A549 (cell line): ENCODE data around the gene PTOV1. TPM values are rescaled to one million over a fixed set of nuclear protein-coding genes. Genes with fewer than 3 reads are reported as not detected.

ENCODE experiments used
- ATAC-seq, 2 experiments: fragments of 200-7000 bp in 1 of 2; fragments of >200 bp in 1 of 2; cut with Nextera tagmentation in 1 of 2; cut with Tn5 transposase in 1 of 2; 3 replicates each; pipeline versions ENCODE4 v1.8.0 to v1.9.1; 2018 to 2020; ENCODE audit warnings: mild to moderate bottlenecking in 1 of 2, moderate library complexity in 1 of 2
- CTCF ChIA-PET: fragments of 300-600 bp; sonication (Branson Sonifier 250); formaldehyde crosslinking; extraction: SDS; loops from one replicate; lab custom pipeline; 2021; ENCODE audit warnings: antibody characterized with exemption, inconsistent platforms; lab: Yijun Ruan, JAX
- POLR2A ChIA-PET: fragments of 350-600 bp; formaldehyde crosslinking; extraction: SDS; loops from one replicate; lab custom pipeline; 2021; ENCODE audit warnings: antibody characterized with exemption, inconsistent platforms; lab: Yijun Ruan, JAX
- DNase-seq, 2 experiments: peaks; one replicate each; pipeline versions ENCODE4 v3.0.0 to v3.0.0-alpha.2; 2011 to 2016; ENCODE audit warnings: low read depth in 1 of 2, low spot score in 1 of 2
- FAIRE-seq: peaks from 2 replicates; lab custom pipeline; 2011; peaks lifted over from hg19 to GRCh38; lab: Jason Lieb, UNC
- H3K27ac ChIP-seq, 2 experiments: fragments of >200 bp; sonication (Bioruptor Twin); formaldehyde crosslinking; 3 replicates each; pipeline ENCODE4 v1.5.1; 2016 to 2017
- H3K4me1 ChIP-seq: fragments of >200 bp; sonication (Bioruptor Twin); formaldehyde crosslinking; 3 replicates; pipeline ENCODE4 v1.6.1; 2016
- H3K4me2 ChIP-seq: fragments of >200 bp; sonication (Bioruptor Twin); formaldehyde crosslinking; 3 replicates; pipeline ENCODE4 v1.6.1; 2016
- H3K4me3 ChIP-seq: fragments of >200 bp; sonication (Bioruptor Twin); formaldehyde crosslinking; 3 replicates; pipeline ENCODE4 v1.5.1; 2016
- H3K9me3 ChIP-seq: fragments of >200 bp; sonication (Bioruptor Twin); formaldehyde crosslinking; 3 replicates; pipeline ENCODE4 v1.6.1; 2016
- BHLHE40 ChIP-seq: IDR thresholded peaks from 2 replicates; pipeline ENCODE4 v1.6.1; 2012; ENCODE audit warnings: low read depth, low read length, inconsistent platforms
- CBX8 ChIP-seq: fragments of 200-600 bp; sonication (generic); IDR thresholded peaks from 2 replicates; pipeline ENCODE4 v1.6.1; 2016
- E2F6 ChIP-seq: IDR thresholded peaks from 2 replicates; pipeline ENCODE4 v1.6.1; 2012; ENCODE audit warnings: low read depth, borderline replicate concordance
- EHF ChIP-seq: fragments of 250-450 bp; sonication (Bioruptor Pico); IDR thresholded peaks from 2 replicates; pipeline ENCODE4 v1.5.0; 2020; ENCODE audit warnings: mild to moderate bottlenecking
- EP300 ChIP-seq, 2 experiments: fragments of >200 bp; sonication (Bioruptor Twin); formaldehyde crosslinking; IDR thresholded peaks; 2 replicates in 1 of 2; 3 replicates in 1 of 2; pipeline ENCODE4 v1.6.1; 2016 to 2017
- FOSB ChIP-seq: fragments of 250-450 bp; sonication (Bioruptor Pico); IDR thresholded peaks from 2 replicates; pipeline ENCODE4 v1.5.0; 2020; ENCODE audit warnings: mild to moderate bottlenecking, moderate library complexity
- FOXS1 ChIP-seq: fragments of 250-450 bp; sonication (Bioruptor Pico); IDR thresholded peaks from 2 replicates; pipeline ENCODE4 v1.5.0; 2020; ENCODE audit warnings: mild to moderate bottlenecking, moderate library complexity
- HES2 ChIP-seq: fragments of >200 bp; sonication (Bioruptor Twin); formaldehyde crosslinking; IDR thresholded peaks from 2 replicates; pipeline ENCODE4 v1.6.1; 2016
- HOXB13 ChIP-seq: fragments of 250-450 bp; sonication (Bioruptor Pico); IDR thresholded peaks from 2 replicates; pipeline ENCODE4 v1.5.0; 2020; ENCODE audit warnings: low read depth, mild to moderate bottlenecking, moderate library complexity
- JUN ChIP-seq, 2 experiments: fragments of >200 bp; sonication (Bioruptor Twin); formaldehyde crosslinking; IDR thresholded peaks; 2 replicates in 1 of 2; 3 replicates in 1 of 2; pipeline ENCODE4 v1.6.1; 2016 to 2017
- JUNB ChIP-seq: fragments of >200 bp; sonication (Bioruptor Twin); formaldehyde crosslinking; IDR thresholded peaks from 2 replicates; pipeline ENCODE4 v1.6.1; 2016
- KDM1A ChIP-seq: fragments of 200-600 bp; sonication (generic); IDR thresholded peaks from 2 replicates; pipeline ENCODE4 v1.6.1; 2016; ENCODE audit warnings: low read depth, mild to moderate bottlenecking
- MAFK ChIP-seq: fragments of 450-650 bp; IDR thresholded peaks from 2 replicates; pipeline ENCODE4 v1.6.1; 2014; ENCODE audit not compliant: partially characterized antibody
- NPAS2 ChIP-seq: fragments of 250-450 bp; sonication (Bioruptor Pico); IDR thresholded peaks from 2 replicates; pipeline ENCODE4 v1.8.0; 2022; ENCODE audit warnings: mild to moderate bottlenecking, moderate library complexity, borderline replicate concordance
- NR3C1 ChIP-seq: fragments of >200 bp; sonication (Bioruptor Twin); formaldehyde crosslinking; IDR thresholded peaks from 3 replicates; pipeline ENCODE4 v1.6.1; 2017
- POLR2A ChIP-seq: IDR thresholded peaks from 2 replicates; pipeline ENCODE4 v1.6.1; 2012; ENCODE audit warnings: mild to moderate bottlenecking, low read length
- POLR2AphosphoS2 ChIP-seq: conservative IDR thresholded peaks from 2 replicates; pipeline ENCODE4 v1.6.1; 2012; ENCODE audit warnings: low read length, improper control_type of control experiment, inconsistent platforms
- RAD21 ChIP-seq, 2 experiments: fragments of >200 bp in 1 of 2; sonication (Bioruptor Twin) in 1 of 2; formaldehyde crosslinking in 1 of 2; IDR thresholded peaks in 1 of 2; conservative IDR thresholded peaks in 1 of 2; 2 replicates in 1 of 2; 3 replicates in 1 of 2; pipeline ENCODE4 v1.6.1; 2012 to 2018; ENCODE audit warnings: inconsistent platforms in 1 of 2
- RCOR1 ChIP-seq: fragments of 150-350 bp; IDR thresholded peaks from 2 replicates; pipeline ENCODE4 v1.6.1; 2014; ENCODE audit warnings: antibody characterized with exemption, low read length, low read depth
- RNF2 ChIP-seq: fragments of 200-600 bp; sonication (generic); IDR thresholded peaks from 2 replicates; pipeline ENCODE4 v1.6.1; 2016; ENCODE audit warnings: low read depth, mild to moderate bottlenecking, antibody characterized with exemption, moderate library complexity, borderline replicate concordance
- TFCP2L1 ChIP-seq: fragments of 250-450 bp; sonication (Bioruptor Pico); IDR thresholded peaks from 2 replicates; pipeline ENCODE4 v1.5.0; 2021; ENCODE audit warnings: mild to moderate bottlenecking
- TP53 ChIP-seq: fragments of 250-450 bp; sonication (Bioruptor Pico); IDR thresholded peaks from 2 replicates; pipeline ENCODE4 v1.5.0; 2021; ENCODE audit warnings: mild to moderate bottlenecking, moderate library complexity
- ZC3H11A ChIP-seq: fragments of 450-650 bp; IDR thresholded peaks from 2 replicates; pipeline ENCODE4 v1.6.1; 2014; ENCODE audit warnings: antibody characterized with exemption, mild to moderate bottlenecking
- ZFP36 ChIP-seq: fragments of 450-650 bp; IDR thresholded peaks from 2 replicates; pipeline ENCODE4 v1.6.1; 2014; ENCODE audit warnings: borderline replicate concordance; ENCODE audit not compliant: partially characterized antibody
- WGBS: methylation state at CpG from one replicate; pipeline ENCODE4 v1.1.6; 2017; ENCODE audit errors: missing lambda C conversion rate; 5-methylcytosine and 5-hydroxymethylcytosine counted together
- polyA plus RNA-seq, 4 experiments: library from polyadenylated mRNA; depleted of rRNA in 3 of 4; stranded (reverse); fragments of >200 nt; fragmentation: RNase III in 1 of 4; extraction: RNeasy Plus Mini Kit Qiagen cat#74134 plus additional on column Dnase treatment in 1 of 4; gene quantifications; 2 replicates in 3 of 4; 3 replicates in 1 of 4; pipeline ENCODE4 v1.2.3, GENCODE V29; 2011 to 2017
- TF ChIP-seq, protein P1 (sequence below): fragments of 150-350 bp; IDR thresholded peaks from 2 replicates; pipeline ENCODE4 v1.6.1; 2014; ENCODE audit warnings: low read depth, mild to moderate bottlenecking, low read length
- TF ChIP-seq, protein P2 (sequence below): fragments of 250-450 bp; sonication (Bioruptor Pico); IDR thresholded peaks from 2 replicates; pipeline ENCODE4 v1.5.0; 2021; ENCODE audit warnings: mild to moderate bottlenecking, moderate library complexity, borderline replicate concordance
- TF ChIP-seq, protein P3 (sequence below): fragments of >200 bp; sonication (Bioruptor Twin); formaldehyde crosslinking; IDR thresholded peaks from 3 replicates; pipeline ENCODE4 v1.6.1; 2016

Gene PTOV1
- polyA plus RNA-seq, 2 of the 4 experiments (the other 2 are of a cell fraction) = 27.7 to 147 TPM

GRCh38 chr19:49820125-49820524 lies 30.8 kb upstream of the PTOV1 start (continued):
- TF ChIP-seq ZC3H11A (no peak), HES2 (no peak), POLR2A (no peak), JUNB (no peak), RAD21 (conservative IDR thresholded peaks at IDR 0.05 in 1 of 2, IDR thresholded peaks at IDR 0.05 in 1 of 2) (no peak), CBX8 (no peak), TFCP2L1 (CRISPR knock-in tag) (no peak), ZFP36 (no peak), JUN (IDR thresholded peaks at IDR 0.05) (no peak)
- TF ChIP-seq, protein P1, sequence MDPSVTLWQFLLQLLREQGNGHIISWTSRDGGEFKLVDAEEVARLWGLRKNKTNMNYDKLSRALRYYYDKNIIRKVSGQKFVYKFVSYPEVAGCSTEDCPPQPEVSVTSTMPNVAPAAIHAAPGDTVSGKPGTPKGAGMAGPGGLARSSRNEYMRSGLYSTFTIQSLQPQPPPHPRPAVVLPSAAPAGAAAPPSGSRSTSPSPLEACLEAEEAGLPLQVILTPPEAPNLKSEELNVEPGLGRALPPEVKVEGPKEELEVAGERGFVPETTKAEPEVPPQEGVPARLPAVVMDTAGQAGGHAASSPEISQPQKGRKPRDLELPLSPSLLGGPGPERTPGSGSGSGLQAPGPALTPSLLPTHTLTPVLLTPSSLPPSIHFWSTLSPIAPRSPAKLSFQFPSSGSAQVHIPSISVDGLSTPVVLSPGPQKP = no peak
- TF ChIP-seq, protein P2, sequence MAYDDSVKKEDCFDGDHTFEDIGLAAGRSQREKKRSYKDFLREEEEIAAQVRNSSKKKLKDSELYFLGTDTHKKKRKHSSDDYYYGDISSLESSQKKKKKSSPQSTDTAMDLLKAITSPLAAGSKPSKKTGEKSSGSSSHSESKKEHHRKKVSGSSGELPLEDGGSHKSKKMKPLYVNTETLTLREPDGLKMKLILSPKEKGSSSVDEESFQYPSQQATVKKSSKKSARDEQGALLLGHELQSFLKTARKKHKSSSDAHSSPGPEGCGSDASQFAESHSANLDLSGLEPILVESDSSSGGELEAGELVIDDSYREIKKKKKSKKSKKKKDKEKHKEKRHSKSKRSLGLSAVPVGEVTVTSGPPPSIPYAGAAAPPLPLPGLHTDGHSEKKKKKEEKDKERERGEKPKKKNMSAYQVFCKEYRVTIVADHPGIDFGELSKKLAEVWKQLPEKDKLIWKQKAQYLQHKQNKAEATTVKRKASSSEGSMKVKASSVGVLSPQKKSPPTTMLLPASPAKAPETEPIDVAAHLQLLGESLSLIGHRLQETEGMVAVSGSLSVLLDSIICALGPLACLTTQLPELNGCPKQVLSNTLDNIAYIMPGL = no peak

GRCh38 chr19:49823472-49823871 lies 27.5 kb upstream of the PTOV1 start:
- ATAC-seq (no peak), FAIRE-seq (no peak), DNase-seq (no peak)
- ChIA-PET CTCF (interaction anchor here (0.6 to 1.8 kb wide), 2 partner anchors 106 to 497 kb away, joined by 5 read pairs; no protein-coding TSS in a partner anchor), POLR2A (interaction anchor here (0.5 kb wide), 1 partner anchor 85 kb away, joined by 3 read pairs; no protein-coding TSS in a partner anchor)
- Histone ChIP-seq H3K27ac (no peak overlapping the region), H3K4me3 (no peak overlapping the region), H3K4me1 (peaks cover 8% of the 10 kb centered on the region; the same call in 2 of the 3 replicates), H3K9me3 (no peaks in the 10 kb centered on the region), H3K4me2 (no peak overlapping the region)
- WGBS = 86% methylated on average over 12 of the region's 12 CpGs
- TF ChIP-seq EHF (CRISPR knock-in tag) = no peak
- TF ChIP-seq HOXB13 (CRISPR knock-in tag) = no peak
- no peak for TF ChIP-seq KDM1A
- no peak for TF ChIP-seq E2F6
- TF ChIP-seq, protein P3, sequence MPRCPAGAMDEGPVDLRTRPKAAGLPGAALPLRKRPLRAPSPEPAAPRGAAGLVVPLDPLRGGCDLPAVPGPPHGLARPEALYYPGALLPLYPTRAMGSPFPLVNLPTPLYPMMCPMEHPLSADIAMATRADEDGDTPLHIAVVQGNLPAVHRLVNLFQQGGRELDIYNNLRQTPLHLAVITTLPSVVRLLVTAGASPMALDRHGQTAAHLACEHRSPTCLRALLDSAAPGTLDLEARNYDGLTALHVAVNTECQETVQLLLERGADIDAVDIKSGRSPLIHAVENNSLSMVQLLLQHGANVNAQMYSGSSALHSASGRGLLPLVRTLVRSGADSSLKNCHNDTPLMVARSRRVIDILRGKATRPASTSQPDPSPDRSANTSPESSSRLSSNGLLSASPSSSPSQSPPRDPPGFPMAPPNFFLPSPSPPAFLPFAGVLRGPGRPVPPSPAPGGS = no peak
- TF ChIP-seq BHLHE40 = no peak
- no peak for TF ChIP-seq POLR2A
- no peak for TF ChIP-seq RNF2
- no peak for TF ChIP-seq TFCP2L1 (CRISPR knock-in tag)
- no peak for TF ChIP-seq JUNB
- no peak for TF ChIP-seq FOXS1 (CRISPR knock-in tag)
- TF ChIP-seq NPAS2 (CRISPR knock-in tag) = no peak
- TF ChIP-seq MAFK = no peak
- TF ChIP-seq POLR2AphosphoS2 = no peak
- TF ChIP-seq FOSB (CRISPR knock-in tag) = no peak
- TF ChIP-seq CBX8 = no peak
- TF ChIP-seq RCOR1 = no peak
- no peak for TF ChIP-seq NR3C1
- TF ChIP-seq TP53 (CRISPR knock-in tag) = no peak
- no peak for TF ChIP-seq EP300 (IDR thresholded peaks at IDR 0.05)
